Activated naive CD8-positive, alpha-beta T cell treated with anti-CD3 and anti-CD28 coated beads, Interleukin-2, amount 10 ng/mL, durations not matched to agents 7 days and 5 days (primary cell): ENCODE data around the gene FCRL5. TPM values are rescaled to one million over a fixed set of nuclear protein-coding genes. Genes with fewer than 3 reads are reported as not detected.

ENCODE experiments used
- ATAC-seq: fragments of 150-1000 bp; cut with Tn5 transposase; one replicate; pipeline ENCODE4 v1.10.0; 2021; ENCODE audit warnings: low read depth, moderate library complexity
- POLR2A ChIA-PET: fragments of 350-600 bp; sonication (Branson Sonifier 250); formaldehyde crosslinking; loops from one replicate; lab custom pipeline; 2021; ENCODE audit warnings: antibody characterized with exemption; lab: Charles Lee
- DNase-seq: peaks from one replicate; pipeline ENCODE4 v3.0.0; 2021
- H3K27ac Mint-ChIP-seq: one replicate; pipeline ENCODE4 v1.8.0; 2022; ENCODE audit warnings: mild to moderate bottlenecking, mixed read lengths
- H3K27me3 Mint-ChIP-seq: one replicate; pipeline ENCODE4 v1.8.0; 2022; ENCODE audit warnings: mild to moderate bottlenecking, moderate library complexity, mixed read lengths
- H3K36me3 Mint-ChIP-seq: one replicate; pipeline ENCODE4 v1.8.0; 2021; ENCODE audit warnings: mild to moderate bottlenecking, mixed read lengths
- H3K4me1 Mint-ChIP-seq: one replicate; pipeline ENCODE4 v1.8.0; 2021; ENCODE audit warnings: mixed read lengths
- H3K4me3 Mint-ChIP-seq: one replicate; pipeline ENCODE4 v1.8.0; 2022; ENCODE audit warnings: mild to moderate bottlenecking, moderate library complexity, mixed read lengths
- H3K9me3 Mint-ChIP-seq: one replicate; pipeline ENCODE4 v1.8.0; 2021; ENCODE audit warnings: mixed read lengths
- total RNA-seq, 2 experiments: library from RNA; stranded (reverse); gene quantifications; one replicate each; pipeline ENCODE4 v1.2.3, GENCODE V29; 2021

Gene FCRL5
- total RNA-seq = under 1 TPM; 0.33 to 0.37 TPM

- DNase-seq = no peak
- ATAC-seq = no peak
- Mint-ChIP-seq H3K4me1 (peaks cover 2% of the 10 kb centered on the region), H3K27ac (no peak within 1 kb of the TSS), H3K36me3 (no peaks in the 10 kb centered on the region), H3K27me3 (peaks cover 10% of the 10 kb centered on the region), H3K9me3 (no peaks in the 10 kb centered on the region), H3K4me3 (no peak within 1 kb of the TSS)
- POLR2A ChIA-PET = no interaction called here
Observed at GRCh38 chr1:157551694-157552693, at the start of gene FCRL5. Gene FCRL5, minus strand, starts transcription at chr1:157552515. Its CDS starts 153 bp downstream, at chr1:157552362.

- no peak for DNase-seq
- no peaks in the 10 kb centered on the region for H3K36me3 Mint-ChIP-seq
- no peaks in the 10 kb centered on the region for H3K9me3 Mint-ChIP-seq
- peaks cover 17% of the 10 kb centered on the region for H3K27me3 Mint-ChIP-seq
- no peak overlapping the region for H3K27ac Mint-ChIP-seq
- no peak overlapping the region for H3K4me3 Mint-ChIP-seq
- POLR2A ChIA-PET = no interaction called here
- H3K4me1 Mint-ChIP-seq = peaks cover 10% of the 10 kb centered on the region
- ATAC-seq = no peak
Observed at GRCh38 chr1:157600236-157600635, 47.9 kb upstream of the FCRL5 start.

- Mint-ChIP-seq H3K36me3 (no peaks in the 10 kb centered on the region), H3K27ac (no peak within 1 kb of the TSS), H3K4me3 (no peak within 1 kb of the TSS), H3K4me1 (peaks cover 11% of the 10 kb centered on the region), H3K27me3 (peaks cover 19% of the 10 kb centered on the region), H3K9me3 (no peaks in the 10 kb centered on the region)
- POLR2A ChIA-PET = no interaction called here
- DNase-seq (no peak), ATAC-seq (no peak)
Observed at GRCh38 chr1:157597959-157598667, 45.8 kb upstream of the FCRL5 start, which contains the start of gene FCRL4. Gene FCRL4, minus strand, starts transcription at chr1:157598085. Its CDS starts 141 bp downstream, at chr1:157597944.

- H3K4me1 Mint-ChIP-seq = peaks cover 11% of the 10 kb centered on the region
- H3K9me3 Mint-ChIP-seq = no peaks in the 10 kb centered on the region
- peaks cover 19% of the 10 kb centered on the region for H3K27me3 Mint-ChIP-seq
- H3K36me3 Mint-ChIP-seq = no peaks in the 10 kb centered on the region
- DNase-seq (no peak), ATAC-seq (no peak)
- no peak overlapping the region for H3K4me3 Mint-ChIP-seq
- POLR2A ChIA-PET = no interaction called here
- no peak overlapping the region for H3K27ac Mint-ChIP-seq
Observed at GRCh38 chr1:157596384-157596783, 44.1 kb upstream of the FCRL5 start.

- Mint-ChIP-seq H3K9me3 (no peaks in the 10 kb centered on the region), H3K4me3 (no peak overlapping the region), H3K27ac (no peak overlapping the region), H3K27me3 (peaks cover 17% of the 10 kb centered on the region), H3K4me1 (peaks cover 11% of the 10 kb centered on the region), H3K36me3 (no peaks in the 10 kb centered on the region)
- POLR2A ChIA-PET = no interaction called here
- DNase-seq (no peak), ATAC-seq (no peak)
Observed at GRCh38 chr1:157595356-157595755, 43.0 kb upstream of the FCRL5 start.

GRCh38 chr1:157585984-157586383, 33.7 kb upstream of the FCRL5 start:
- no peak overlapping the region for H3K27ac Mint-ChIP-seq
- no peak for ATAC-seq
- POLR2A ChIA-PET = no interaction called here
- H3K36me3 Mint-ChIP-seq = no peaks in the 10 kb centered on the region
- DNase-seq = no peak
- no peaks in the 10 kb centered on the region for H3K4me1 Mint-ChIP-seq
- peaks cover 18% of the 10 kb centered on the region for H3K27me3 Mint-ChIP-seq
- H3K4me3 Mint-ChIP-seq = no peak overlapping the region
- no peaks in the 10 kb centered on the region for H3K9me3 Mint-ChIP-seq

GRCh38 chr1:157584503-157584902, 32.2 kb upstream of the FCRL5 start:
- Mint-ChIP-seq H3K27ac (no peak overlapping the region), H3K4me3 (no peak overlapping the region), H3K36me3 (no peaks in the 10 kb centered on the region), H3K9me3 (no peaks in the 10 kb centered on the region), H3K4me1 (no peaks in the 10 kb centered on the region), H3K27me3 (peaks cover 10% of the 10 kb centered on the region)
- DNase-seq (no peak), ATAC-seq (no peak)
- POLR2A ChIA-PET = no interaction called here

GRCh38 chr1:157580828-157581210, 28.5 kb upstream of the FCRL5 start:
- no peak for DNase-seq
- no peak overlapping the region for H3K4me3 Mint-ChIP-seq
- H3K9me3 Mint-ChIP-seq = no peaks in the 10 kb centered on the region
- no peaks in the 10 kb centered on the region for H3K36me3 Mint-ChIP-seq
- H3K27me3 Mint-ChIP-seq = peaks cover 11% of the 10 kb centered on the region
- POLR2A ChIA-PET = no interaction called here
- H3K27ac Mint-ChIP-seq = no peak overlapping the region
- no peak for ATAC-seq
- no peaks in the 10 kb centered on the region for H3K4me1 Mint-ChIP-seq

GRCh38 chr1:157580179-157580827, 28.0 kb upstream of the FCRL5 start:
- POLR2A ChIA-PET = no interaction called here
- H3K27ac Mint-ChIP-seq = no peak overlapping the region
- no peaks in the 10 kb centered on the region for H3K4me1 Mint-ChIP-seq
- H3K9me3 Mint-ChIP-seq = no peaks in the 10 kb centered on the region
- no peak for DNase-seq
- H3K36me3 Mint-ChIP-seq = no peaks in the 10 kb centered on the region
- ATAC-seq = no peak
- H3K27me3 Mint-ChIP-seq = peaks cover 15% of the 10 kb centered on the region
- H3K4me3 Mint-ChIP-seq = no peak overlapping the region

GRCh38 chr1:157577420-157577819, 25.1 kb upstream of the FCRL5 start:
- ATAC-seq = no peak
- Mint-ChIP-seq H3K27ac (no peak overlapping the region), H3K36me3 (no peaks in the 10 kb centered on the region), H3K4me1 (no peaks in the 10 kb centered on the region), H3K27me3 (peaks cover 14% of the 10 kb centered on the region), H3K9me3 (no peaks in the 10 kb centered on the region), H3K4me3 (no peak overlapping the region)
- DNase-seq = no peak
- POLR2A ChIA-PET = no interaction called here

GRCh38 chr1:157575744-157576143, 23.4 kb upstream of the FCRL5 start:
- POLR2A ChIA-PET = no interaction called here
- Mint-ChIP-seq H3K9me3 (no peaks in the 10 kb centered on the region), H3K4me1 (no peaks in the 10 kb centered on the region), H3K27ac (no peak overlapping the region), H3K36me3 (no peaks in the 10 kb centered on the region), H3K4me3 (no peak overlapping the region), H3K27me3 (peaks cover 14% of the 10 kb centered on the region)
- ATAC-seq (no peak), DNase-seq (no peak)

GRCh38 chr1:157574836-157575235, 22.5 kb upstream of the FCRL5 start:
- H3K27ac Mint-ChIP-seq = no peak overlapping the region
- DNase-seq = no peak
- no peaks in the 10 kb centered on the region for H3K36me3 Mint-ChIP-seq
- POLR2A ChIA-PET = no interaction called here
- no peaks in the 10 kb centered on the region for H3K4me1 Mint-ChIP-seq
- H3K27me3 Mint-ChIP-seq = peaks cover 14% of the 10 kb centered on the region
- H3K9me3 Mint-ChIP-seq = no peaks in the 10 kb centered on the region
- H3K4me3 Mint-ChIP-seq = no peak overlapping the region
- no peak for ATAC-seq

GRCh38 chr1:157566484-157567300, 14.4 kb upstream of the FCRL5 start:
- ATAC-seq (no peak), DNase-seq (no peak)
- Mint-ChIP-seq H3K4me1 (peaks cover 5% of the 10 kb centered on the region), H3K4me3 (no peak overlapping the region), H3K27ac (no peak overlapping the region), H3K27me3 (peaks cover 11% of the 10 kb centered on the region), H3K36me3 (no peaks in the 10 kb centered on the region), H3K9me3 (no peaks in the 10 kb centered on the region)
- POLR2A ChIA-PET = no interaction called here
